ENCODE measurements around the gene ZNF491.
"Not testable (repeated sequence)": the region's sequence is repeated elsewhere in the genome, so short reads cannot be mapped to it uniquely, and the experiment has no call there.

Gene ZNF491

DNA sequence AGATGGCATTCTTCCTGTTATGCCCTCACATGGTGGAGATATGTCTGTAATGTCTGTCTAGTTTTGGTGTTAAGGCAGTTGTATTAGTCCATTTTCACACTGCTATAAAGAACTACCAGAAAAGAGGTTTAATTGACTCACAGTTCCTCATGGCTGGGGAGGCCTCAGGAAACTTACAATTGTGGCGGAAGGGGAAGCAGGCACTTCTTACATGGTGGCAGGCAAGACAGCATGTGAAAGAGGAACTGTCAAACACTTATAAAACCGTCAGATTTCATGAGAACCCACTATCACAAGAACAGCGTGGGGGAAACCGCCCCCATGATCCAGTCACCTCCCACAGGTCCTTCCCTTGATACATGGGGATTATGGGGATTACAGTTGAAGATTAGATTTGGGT lies 28.3 kb upstream of the ZNF491 start:
- DNase-seq (ENCODE audit: low read depth) = no peak
- no peaks in the 10 kb centered on the region for H3K27me3 ChIP-seq (replicated peaks; ENCODE audit: control insufficient read depth, insufficient read depth, low read length)
- peaks cover 10% of the 10 kb centered on the region for H3K4me1 ChIP-seq (ENCODE audit: control insufficient read depth, insufficient read depth, low read length)
- peaks cover 37% of the 10 kb centered on the region for H3K9me3 ChIP-seq (ENCODE audit: control insufficient read depth, low read length)
- H3K9ac ChIP-seq (ENCODE audit: low read length) = no peak overlapping the region
- H3K36me3 ChIP-seq (ENCODE audit: control insufficient read depth, insufficient read depth, low read length, severe bottlenecking) = no peaks in the 10 kb centered on the region
- no peak overlapping the region for H3K4me3 ChIP-seq (ENCODE audit: low read length)

DNA sequence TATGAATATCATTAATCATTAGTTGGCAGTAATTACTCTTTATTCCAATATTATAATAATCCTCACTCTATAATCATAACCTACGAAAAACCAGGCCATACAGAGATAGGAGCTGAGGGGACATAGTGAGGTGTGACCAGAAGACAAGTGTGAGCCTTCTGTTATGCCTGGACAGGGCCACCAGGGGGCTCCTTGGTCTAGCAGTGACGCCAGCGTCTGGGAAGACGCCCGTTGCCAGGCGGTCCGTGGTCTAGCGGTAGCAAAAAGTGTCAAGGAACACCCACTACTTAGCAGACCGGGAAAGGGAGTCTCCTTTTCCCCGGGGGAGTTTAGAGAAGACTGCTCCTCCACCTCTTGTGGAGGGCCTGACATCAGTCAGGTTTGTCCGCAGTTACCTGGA lies 26.8 kb upstream of the ZNF491 start:
- H3K36me3 ChIP-seq (ENCODE audit: control insufficient read depth, insufficient read depth, low read length, severe bottlenecking) = not testable (repeated sequence)
- H3K9me3 ChIP-seq (ENCODE audit: control insufficient read depth, low read length) = peaks cover 49% of the 10 kb centered on the region

GRCh38 chr19:11776669-11777068 lies 21.7 kb upstream of the ZNF491 start:
- DNase-seq (ENCODE audit: low read depth); H3K4me1 ChIP-seq (ENCODE audit: control insufficient read depth, insufficient read depth, low read length); H3K27me3 ChIP-seq (replicated peaks; ENCODE audit: control insufficient read depth, insufficient read depth, low read length); H3K4me3 ChIP-seq (ENCODE audit: low read length); H3K9ac ChIP-seq (ENCODE audit: low read length): not testable (repeated sequence)
- Histone ChIP-seq H3K36me3 (ENCODE audit: control insufficient read depth, insufficient read depth, low read length, severe bottlenecking) (peaks cover 54% of the 10 kb centered on the region), H3K9me3 (ENCODE audit: control insufficient read depth, low read length) (peaks cover 88% of the 10 kb centered on the region)

More for the DNA sequence above, 26.8 kb upstream of the ZNF491 start:
- H3K4me3 ChIP-seq (ENCODE audit: low read length); H3K9ac ChIP-seq (ENCODE audit: low read length); DNase-seq (ENCODE audit: low read depth); H3K27me3 ChIP-seq (replicated peaks; ENCODE audit: control insufficient read depth, insufficient read depth, low read length): not testable (repeated sequence)
- H3K4me1 ChIP-seq (ENCODE audit: control insufficient read depth, insufficient read depth, low read length) = peaks cover 10% of the 10 kb centered on the region

DNA sequence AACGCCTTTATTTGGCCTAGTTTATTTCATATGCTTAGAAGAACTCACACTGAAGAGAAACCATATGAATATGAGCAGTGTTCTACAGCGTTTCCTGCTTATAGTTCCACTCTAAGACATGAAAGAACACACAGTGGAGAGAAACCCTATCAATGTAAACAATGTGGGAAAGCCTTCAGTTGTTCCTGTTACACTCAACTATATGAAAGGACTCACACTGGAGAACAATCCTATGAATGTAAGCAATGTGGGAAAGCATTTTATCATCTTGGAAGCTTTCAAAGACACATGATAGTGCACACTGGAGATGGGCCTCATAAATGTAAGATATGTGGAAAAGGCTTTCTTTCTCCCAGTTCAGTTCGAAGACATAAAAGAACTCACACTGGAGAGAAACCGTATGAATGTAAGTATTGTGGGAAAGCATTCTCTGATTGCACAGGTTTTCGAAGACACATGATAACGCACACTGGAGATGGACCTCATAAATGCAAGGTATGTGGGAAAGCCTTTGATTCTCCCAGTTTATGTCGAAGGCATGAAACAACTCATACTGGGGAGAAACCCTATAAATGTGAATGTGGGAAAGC lies 17.8 kb upstream of the ZNF491 start:
- Histone ChIP-seq H3K9me3 (ENCODE audit: control insufficient read depth, low read length) (peaks cover 98% of the 10 kb centered on the region), H3K27me3 (replicated peaks; ENCODE audit: control insufficient read depth, insufficient read depth, low read length) (no peaks in the 10 kb centered on the region), H3K36me3 (ENCODE audit: control insufficient read depth, insufficient read depth, low read length, severe bottlenecking) (peaks cover 79% of the 10 kb centered on the region), H3K4me1 (ENCODE audit: control insufficient read depth, insufficient read depth, low read length) (no peaks in the 10 kb centered on the region), H3K9ac (ENCODE audit: low read length) (no peak overlapping the region), H3K4me3 (ENCODE audit: low read length) (peak overlapping the region; percentile 74)
- DNase-seq (ENCODE audit: low read depth) = no peak

DNA sequence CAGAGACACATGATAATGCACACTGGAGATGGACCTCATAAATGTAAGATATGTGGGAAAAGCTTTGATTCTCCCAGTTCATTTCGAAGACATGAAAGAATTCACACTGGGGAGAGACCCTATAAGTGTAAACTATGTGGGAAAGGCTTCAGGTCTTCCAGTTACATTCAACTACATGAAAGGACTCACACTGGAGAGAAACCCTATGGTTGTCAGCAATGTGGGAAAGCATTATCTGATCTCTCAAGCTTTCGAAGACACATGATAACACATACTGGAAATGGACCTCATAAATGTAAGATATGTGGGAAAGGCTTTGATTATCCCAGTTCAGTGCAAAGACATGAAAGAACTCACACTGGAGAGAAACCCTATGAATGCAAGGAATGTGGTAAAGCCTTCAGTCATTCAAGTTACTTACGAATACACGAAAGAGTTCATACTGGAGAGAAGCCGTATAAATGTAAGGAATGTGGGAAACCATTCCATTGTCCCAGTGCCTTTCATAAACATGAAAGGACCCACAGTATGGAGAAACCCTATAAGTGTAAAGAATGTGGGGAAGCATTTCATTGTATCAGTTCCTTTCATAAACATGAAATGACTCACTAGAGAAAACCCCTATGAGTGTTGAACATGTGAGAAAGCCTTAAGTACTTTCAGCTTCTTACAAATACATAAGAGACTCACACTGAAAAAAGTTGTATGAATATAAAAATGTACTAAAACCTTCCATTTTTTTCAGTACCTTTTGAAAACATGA lies 16.8 kb upstream of the ZNF491 start:
- Histone ChIP-seq H3K36me3 (ENCODE audit: control insufficient read depth, insufficient read depth, low read length, severe bottlenecking) (peaks cover 72% of the 10 kb centered on the region), H3K9me3 (ENCODE audit: control insufficient read depth, low read length) (peaks cover 98% of the 10 kb centered on the region)

DNA sequence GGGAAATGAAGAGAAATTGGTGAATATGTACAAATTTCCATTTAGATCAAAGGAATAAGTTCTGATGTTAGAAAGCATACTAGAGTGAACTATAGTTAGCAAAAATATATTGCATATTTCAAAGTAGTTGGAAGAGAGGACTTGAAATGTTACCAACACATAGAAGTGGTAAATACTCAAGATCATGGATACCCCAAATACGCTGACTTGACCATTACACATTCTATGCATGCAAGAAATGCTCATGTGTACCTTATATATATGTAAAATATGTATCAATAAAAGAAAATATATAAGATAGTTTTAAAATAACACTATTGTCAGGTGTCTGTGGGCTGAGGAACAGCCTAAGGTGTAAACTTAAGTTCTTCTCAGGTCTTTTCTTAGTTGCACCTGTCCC lies 14.6 kb upstream of the ZNF491 start:
- no peaks in the 10 kb centered on the region for H3K27me3 ChIP-seq (replicated peaks; ENCODE audit: control insufficient read depth, insufficient read depth, low read length)
- peaks cover 98% of the 10 kb centered on the region for H3K9me3 ChIP-seq (ENCODE audit: control insufficient read depth, low read length)
- H3K4me3 ChIP-seq (ENCODE audit: low read length) = peak overlapping the region; percentile 74
- no peak overlapping the region for H3K9ac ChIP-seq (ENCODE audit: low read length)
- peaks cover 52% of the 10 kb centered on the region for H3K36me3 ChIP-seq (ENCODE audit: control insufficient read depth, insufficient read depth, low read length, severe bottlenecking)
- DNase-seq (ENCODE audit: low read depth) = no peak
- H3K4me1 ChIP-seq (ENCODE audit: control insufficient read depth, insufficient read depth, low read length) = no peaks in the 10 kb centered on the region

More for the DNA sequence above, 16.8 kb upstream of the ZNF491 start:
- Histone ChIP-seq H3K4me3 (ENCODE audit: low read length) (peak overlapping the region; percentile 74), H3K9ac (ENCODE audit: low read length) (no peak overlapping the region), H3K4me1 (ENCODE audit: control insufficient read depth, insufficient read depth, low read length) (no peaks in the 10 kb centered on the region), H3K27me3 (replicated peaks; ENCODE audit: control insufficient read depth, insufficient read depth, low read length) (no peaks in the 10 kb centered on the region)
- DNase-seq (ENCODE audit: low read depth) = no peak

DNA sequence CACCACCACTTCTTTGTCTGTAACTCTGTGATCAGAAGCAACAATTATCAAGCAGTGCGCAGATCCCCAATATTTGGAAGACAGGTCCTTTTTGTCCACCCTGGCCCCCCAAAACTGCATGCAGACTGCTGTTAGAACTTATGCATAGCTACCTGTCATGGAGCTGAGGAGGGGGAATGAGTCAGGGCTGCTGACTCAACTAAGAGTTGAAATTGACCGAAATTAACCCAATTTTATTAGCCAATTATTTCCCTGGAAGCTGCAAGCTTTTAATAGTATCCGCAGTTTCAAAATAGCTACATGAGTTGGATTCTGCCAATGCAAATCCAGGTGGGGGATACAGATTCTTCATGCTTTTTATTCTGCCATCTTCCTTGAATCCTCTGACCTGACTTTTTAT lies 14.0 kb upstream of the ZNF491 start:
- Histone ChIP-seq H3K4me3 (ENCODE audit: low read length) (peak overlapping the region; percentile 74), H3K9me3 (ENCODE audit: control insufficient read depth, low read length) (peaks cover 98% of the 10 kb centered on the region), H3K36me3 (ENCODE audit: control insufficient read depth, insufficient read depth, low read length, severe bottlenecking) (peaks cover 46% of the 10 kb centered on the region), H3K9ac (ENCODE audit: low read length) (no peak overlapping the region), H3K27me3 (replicated peaks; ENCODE audit: control insufficient read depth, insufficient read depth, low read length) (no peaks in the 10 kb centered on the region), H3K4me1 (ENCODE audit: control insufficient read depth, insufficient read depth, low read length) (no peaks in the 10 kb centered on the region)
- no peak for DNase-seq (ENCODE audit: low read depth)

DNA sequence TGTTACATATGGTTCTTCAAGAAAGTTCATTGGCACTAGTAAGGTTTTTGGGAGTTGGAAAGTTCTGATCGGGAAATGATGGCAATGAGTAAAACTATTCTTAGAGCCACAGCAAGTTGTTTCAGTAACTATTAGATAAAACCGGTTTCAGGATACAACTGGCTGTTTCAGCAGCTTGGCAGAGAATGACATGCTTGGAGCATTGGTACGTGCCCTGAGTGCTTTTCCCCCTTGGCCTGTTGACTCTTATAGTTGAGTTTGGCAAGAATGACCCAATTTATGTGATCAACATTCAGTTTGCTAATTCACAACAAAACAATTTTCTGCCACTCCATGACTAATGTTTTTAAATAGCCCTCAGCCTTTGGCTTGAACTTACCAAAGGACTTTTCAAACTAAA lies 10.8 kb upstream of the ZNF491 start:
- Histone ChIP-seq H3K9me3 (ENCODE audit: control insufficient read depth, low read length) (peaks cover 85% of the 10 kb centered on the region), H3K4me3 (ENCODE audit: low read length) (peak overlapping the region; percentile 62)

GRCh38 chr19:11792942-11793341 lies 5.4 kb upstream of the ZNF491 start:
- DNase-seq (ENCODE audit: low read depth) = no peak

More for the DNA sequence above, 10.8 kb upstream of the ZNF491 start:
- Histone ChIP-seq H3K36me3 (ENCODE audit: control insufficient read depth, insufficient read depth, low read length, severe bottlenecking) (peaks cover 16% of the 10 kb centered on the region), H3K27me3 (replicated peaks; ENCODE audit: control insufficient read depth, insufficient read depth, low read length) (no peaks in the 10 kb centered on the region), H3K4me1 (ENCODE audit: control insufficient read depth, insufficient read depth, low read length) (no peaks in the 10 kb centered on the region), H3K9ac (ENCODE audit: low read length) (no peak overlapping the region)
- DNase-seq (ENCODE audit: low read depth) = no peak

GRCh38 chr19:11797491-11797890 lies 832 bp upstream of the ZNF491 start:
- no peaks in the 10 kb centered on the region for H3K27me3 ChIP-seq (replicated peaks; ENCODE audit: control insufficient read depth, insufficient read depth, low read length)
- H3K4me1 ChIP-seq (ENCODE audit: control insufficient read depth, insufficient read depth, low read length) = no peaks in the 10 kb centered on the region
- no peaks in the 10 kb centered on the region for H3K36me3 ChIP-seq (ENCODE audit: control insufficient read depth, insufficient read depth, low read length, severe bottlenecking)
- peak; percentile 93 for DNase-seq (ENCODE audit: low read depth)
- no peak overlapping the region for H3K9ac ChIP-seq (ENCODE audit: low read length)
- H3K4me3 ChIP-seq (ENCODE audit: low read length) = no peak overlapping the region
- H3K9me3 ChIP-seq (ENCODE audit: control insufficient read depth, low read length) = peaks cover 7% of the 10 kb centered on the region

More at GRCh38 chr19:11792942-11793341, 5.4 kb upstream of the ZNF491 start:
- Histone ChIP-seq H3K36me3 (ENCODE audit: control insufficient read depth, insufficient read depth, low read length, severe bottlenecking) (no peaks in the 10 kb centered on the region), H3K9ac (ENCODE audit: low read length) (no peak overlapping the region), H3K27me3 (replicated peaks; ENCODE audit: control insufficient read depth, insufficient read depth, low read length) (no peaks in the 10 kb centered on the region), H3K4me3 (ENCODE audit: low read length) (no peak overlapping the region), H3K9me3 (ENCODE audit: control insufficient read depth, low read length) (peaks cover 35% of the 10 kb centered on the region), H3K4me1 (ENCODE audit: control insufficient read depth, insufficient read depth, low read length) (no peaks in the 10 kb centered on the region)

GRCh38 chr19:11806354-11807098 lies 8.2 kb downstream of the ZNF491 start:
- peaks cover 71% of the 10 kb centered on the region for H3K9me3 ChIP-seq (ENCODE audit: control insufficient read depth, low read length)
- H3K36me3 ChIP-seq (ENCODE audit: control insufficient read depth, insufficient read depth, low read length, severe bottlenecking) = peaks cover 19% of the 10 kb centered on the region
- no peak for DNase-seq (ENCODE audit: low read depth)

More at GRCh38 chr19:11806354-11807098, 8.2 kb downstream of the ZNF491 start:
- Histone ChIP-seq H3K27me3 (replicated peaks; ENCODE audit: control insufficient read depth, insufficient read depth, low read length) (no peaks in the 10 kb centered on the region), H3K4me1 (ENCODE audit: control insufficient read depth, insufficient read depth, low read length) (no peaks in the 10 kb centered on the region), H3K4me3 (ENCODE audit: low read length) (peak overlapping the region; percentile 34), H3K9ac (ENCODE audit: low read length) (no peak overlapping the region)
